Activated CD4-positive, alpha-beta memory T cell treated with anti-CD3 and anti-CD28 coated beads for 36 hours (primary cell): Measurements from ENCODE around the gene TTC28. TPM values are rescaled to one million over a fixed set of nuclear protein-coding genes. Genes with fewer than 3 reads are reported as not detected.

Source experiments
- CTCF ChIA-PET: fragments of 350-600 bp; sonication (Branson Sonifier 250); formaldehyde crosslinking; loops from one replicate; lab custom pipeline; 2021; ENCODE audit warnings: antibody characterized with exemption, inconsistent platforms; lab: Charles Lee
- POLR2A ChIA-PET: fragments of 350-600 bp; sonication (Branson Sonifier 250); formaldehyde crosslinking; loops from one replicate; lab custom pipeline; 2021; ENCODE audit warnings: antibody characterized with exemption; lab: Charles Lee
- DNase-seq: peaks from one replicate; pipeline ENCODE4 v3.0.0-alpha.2; 2020
- H3K27ac Mint-ChIP-seq: one replicate; pipeline ENCODE4 v1.8.0; 2021; ENCODE audit warnings: mixed read lengths
- H3K27me3 Mint-ChIP-seq: one replicate; pipeline ENCODE4 v1.8.0; 2021; ENCODE audit warnings: mixed read lengths
- H3K36me3 Mint-ChIP-seq: one replicate; pipeline ENCODE4 v1.8.0; 2021; ENCODE audit warnings: mixed read lengths
- H3K4me1 Mint-ChIP-seq: one replicate; pipeline ENCODE4 v1.8.0; 2021; ENCODE audit warnings: low read depth, mixed read lengths
- H3K4me3 Mint-ChIP-seq: one replicate; pipeline ENCODE4 v1.8.0; 2021; ENCODE audit warnings: mild to moderate bottlenecking, mixed read lengths
- H3K9me3 Mint-ChIP-seq: one replicate; pipeline ENCODE4 v1.8.0; 2021; ENCODE audit warnings: mixed read lengths
- intact Hi-C: fragments of 100-400 bp; cut with micrococcal nuclease; formaldehyde crosslinking; loops from one replicate; pipeline ENCODE4 v1.15.1; 2023
- total RNA-seq, 2 experiments: library from RNA; stranded (reverse); gene quantifications; one replicate each; pipeline ENCODE4 v1.2.3, GENCODE V29; 2021

TTC28 gene
- total RNA-seq, 2 experiments from 2014 or later, result 0.59 to 0.80 TPM

DNA sequence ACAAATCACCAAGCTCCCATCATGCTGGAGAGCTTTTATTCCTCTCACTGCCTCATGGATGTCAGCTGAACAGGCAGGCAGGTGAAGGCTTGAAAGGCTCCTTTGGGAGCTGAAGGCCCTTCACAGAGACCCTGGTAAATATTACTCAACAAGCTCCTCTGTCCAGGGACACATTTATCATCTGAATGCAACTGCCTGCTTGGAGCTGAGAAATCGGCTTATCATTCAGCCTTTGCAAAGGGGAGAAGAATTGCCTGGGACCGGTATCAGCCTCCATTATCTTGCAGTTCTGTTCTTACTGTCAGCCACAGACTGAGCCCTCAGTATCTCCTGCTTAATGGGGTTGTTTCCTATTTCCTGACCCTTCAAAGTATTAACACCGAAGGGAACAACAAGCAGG, 646.8 kb downstream of the TTC28 start:
- Mint-ChIP-seq H3K36me3 (no peaks in the 10 kb centered on the region), H3K4me1 (peaks cover 2% of the 10 kb centered on the region), H3K27ac (no peak overlapping the region), H3K27me3 (peaks cover 15% of the 10 kb centered on the region), H3K9me3 (no peaks in the 10 kb centered on the region), H3K4me3 (no peak overlapping the region)
- POLR2A ChIA-PET, result no interaction called here
- DNase-seq, result no peak
- CTCF ChIA-PET, result interaction anchor here (2.4 kb wide), 1 partner anchor 13 kb away, joined by 6 read pairs; no protein-coding TSS in a partner anchor
- intact Hi-C loops, result no loop called here

DNA sequence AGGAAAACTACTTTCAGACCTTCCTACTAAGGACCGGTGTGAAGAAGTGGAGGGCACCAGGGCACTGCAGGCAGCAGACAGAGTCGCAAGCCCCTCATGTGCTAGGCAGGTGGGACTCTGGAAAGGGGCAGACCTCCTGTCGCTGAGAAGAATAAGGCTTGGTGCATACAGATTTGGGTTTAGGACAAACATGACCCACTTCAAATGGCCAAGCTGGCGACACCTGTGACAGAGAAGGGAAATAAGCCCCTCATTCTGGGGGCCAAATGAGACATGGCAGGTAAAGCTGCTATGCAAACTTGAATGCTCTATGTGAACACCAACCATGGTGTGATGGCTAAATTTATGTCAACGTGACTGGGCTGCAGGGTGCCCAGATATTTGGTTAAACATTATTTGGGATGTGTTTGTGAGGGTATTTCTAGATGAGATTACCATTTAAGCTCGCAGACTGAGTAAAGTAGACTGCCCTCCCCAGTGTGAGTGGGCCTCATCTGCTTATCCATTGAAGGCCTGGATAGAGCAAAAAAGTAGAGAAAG, 648.2 kb downstream of the TTC28 start:
- POLR2A ChIA-PET, result no interaction called here
- Mint-ChIP-seq H3K27me3 (peaks cover 11% of the 10 kb centered on the region), H3K4me1 (peaks cover 2% of the 10 kb centered on the region), H3K9me3 (no peaks in the 10 kb centered on the region), H3K36me3 (no peaks in the 10 kb centered on the region), H3K4me3 (no peak overlapping the region), H3K27ac (no peak overlapping the region)
- no peak for DNase-seq
- intact Hi-C loops, result no loop called here
- CTCF ChIA-PET, result interaction anchor here (2.4 kb wide), 1 partner anchor 12 kb away, joined by 6 read pairs; no protein-coding TSS in a partner anchor

DNA sequence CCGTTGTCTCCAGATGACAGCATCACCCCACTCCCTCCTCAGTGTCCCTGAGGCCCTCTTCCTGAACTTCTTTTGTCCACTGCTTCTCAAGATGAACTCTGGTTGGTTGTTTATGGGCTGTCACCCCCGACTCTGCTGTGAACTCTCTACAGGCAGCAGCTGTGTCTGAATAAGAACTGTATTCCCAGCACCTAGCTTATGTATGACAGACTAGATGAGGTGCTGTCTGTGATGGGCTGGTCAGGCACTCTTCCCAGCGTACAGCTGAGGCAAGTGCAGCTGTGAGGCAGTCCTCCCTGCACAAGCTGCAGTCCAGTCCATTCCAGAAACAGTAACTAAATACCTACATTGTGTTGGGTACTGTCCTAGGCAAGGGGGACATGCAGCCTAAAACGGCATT, 649.2 kb downstream of the TTC28 start:
- no peaks in the 10 kb centered on the region for H3K9me3 Mint-ChIP-seq

DNA sequence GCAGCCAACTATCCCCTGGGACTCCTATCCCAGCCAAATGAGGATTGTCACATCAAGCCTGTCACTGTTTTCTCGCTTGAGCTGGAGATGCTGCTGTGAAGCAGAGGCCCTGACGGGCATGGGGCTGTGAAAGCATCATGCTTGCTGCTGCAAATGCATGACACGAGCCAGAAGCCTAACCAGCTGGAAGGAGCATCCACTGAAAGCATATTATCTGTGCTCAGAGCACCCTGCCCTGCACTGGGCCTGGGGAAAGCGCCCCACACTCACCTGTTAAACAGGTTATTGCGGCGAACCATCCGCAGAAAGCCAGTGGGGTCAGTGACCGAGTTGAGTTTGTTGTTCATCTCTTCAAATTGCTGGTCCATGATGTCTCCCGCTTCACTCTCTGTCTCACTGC, 649.7 kb downstream of the TTC28 start:
- Mint-ChIP-seq H3K9me3 (no peaks in the 10 kb centered on the region), H3K27me3 (peaks cover 6% of the 10 kb centered on the region), H3K27ac (no peak overlapping the region), H3K4me3 (no peak overlapping the region), H3K4me1 (peaks cover under 1% of the 10 kb centered on the region), H3K36me3 (no peaks in the 10 kb centered on the region)
- intact Hi-C loops, result no loop called here
- ChIA-PET POLR2A (no interaction called here), CTCF (no interaction called here)
- no peak for DNase-seq

More for the DNA sequence above, 649.2 kb downstream of the TTC28 start:
- ChIA-PET CTCF (no interaction called here), POLR2A (no interaction called here)
- Mint-ChIP-seq H3K4me1 (peaks cover 2% of the 10 kb centered on the region), H3K4me3 (no peak overlapping the region), H3K36me3 (no peaks in the 10 kb centered on the region), H3K27ac (no peak overlapping the region), H3K27me3 (peaks cover 6% of the 10 kb centered on the region)
- intact Hi-C loops, result no loop called here
- no peak for DNase-seq

DNA sequence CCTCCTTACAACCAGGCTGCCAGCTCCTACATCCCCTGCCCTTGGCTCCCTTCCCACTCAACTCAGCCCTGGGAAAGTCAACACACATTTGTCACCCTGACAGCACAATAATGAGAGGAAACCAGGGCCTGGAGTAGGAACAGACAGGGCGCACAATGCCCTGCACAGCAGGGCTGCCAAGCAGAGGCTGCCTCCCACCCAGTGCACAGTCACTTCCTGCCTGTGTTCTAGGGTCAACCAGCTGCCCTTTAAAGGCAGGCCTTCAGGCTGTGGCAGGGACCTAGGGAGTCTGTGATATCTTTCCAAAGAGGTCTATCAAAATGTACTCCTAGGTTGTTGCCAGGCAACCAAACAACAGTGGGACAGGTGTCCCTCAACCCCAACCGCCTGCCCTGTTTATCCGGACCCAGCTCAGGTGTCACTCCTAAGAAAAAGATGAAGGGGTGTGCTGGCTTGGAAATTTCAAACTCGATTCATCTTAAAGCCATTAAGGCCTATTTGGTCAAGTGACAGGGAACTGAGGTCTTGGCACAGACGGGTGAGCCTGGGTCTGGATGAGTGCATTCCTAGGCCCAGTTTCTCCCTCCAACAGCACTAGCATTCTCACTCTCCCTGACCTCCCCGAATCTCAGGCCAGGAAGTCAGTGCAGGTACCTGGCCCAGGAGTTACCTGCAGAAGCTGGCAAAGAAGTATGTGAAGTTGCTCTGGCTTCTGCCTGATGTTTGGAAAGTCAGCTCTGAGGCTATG, 650.3 kb downstream of the TTC28 start:
- peaks cover 2% of the 10 kb centered on the region for H3K27me3 Mint-ChIP-seq
- no peak overlapping the region for H3K4me3 Mint-ChIP-seq
- ChIA-PET POLR2A (no interaction called here), CTCF (interaction anchor here (0.8 kb wide), 1 partner anchor 9 kb away, joined by 3 read pairs; no protein-coding TSS in a partner anchor)
- H3K9me3 Mint-ChIP-seq, result no peaks in the 10 kb centered on the region
- intact Hi-C loops, result no loop called here
- DNase-seq, result no peak
- no peaks in the 10 kb centered on the region for H3K4me1 Mint-ChIP-seq
- H3K36me3 Mint-ChIP-seq, result no peaks in the 10 kb centered on the region
- no peak overlapping the region for H3K27ac Mint-ChIP-seq

DNA sequence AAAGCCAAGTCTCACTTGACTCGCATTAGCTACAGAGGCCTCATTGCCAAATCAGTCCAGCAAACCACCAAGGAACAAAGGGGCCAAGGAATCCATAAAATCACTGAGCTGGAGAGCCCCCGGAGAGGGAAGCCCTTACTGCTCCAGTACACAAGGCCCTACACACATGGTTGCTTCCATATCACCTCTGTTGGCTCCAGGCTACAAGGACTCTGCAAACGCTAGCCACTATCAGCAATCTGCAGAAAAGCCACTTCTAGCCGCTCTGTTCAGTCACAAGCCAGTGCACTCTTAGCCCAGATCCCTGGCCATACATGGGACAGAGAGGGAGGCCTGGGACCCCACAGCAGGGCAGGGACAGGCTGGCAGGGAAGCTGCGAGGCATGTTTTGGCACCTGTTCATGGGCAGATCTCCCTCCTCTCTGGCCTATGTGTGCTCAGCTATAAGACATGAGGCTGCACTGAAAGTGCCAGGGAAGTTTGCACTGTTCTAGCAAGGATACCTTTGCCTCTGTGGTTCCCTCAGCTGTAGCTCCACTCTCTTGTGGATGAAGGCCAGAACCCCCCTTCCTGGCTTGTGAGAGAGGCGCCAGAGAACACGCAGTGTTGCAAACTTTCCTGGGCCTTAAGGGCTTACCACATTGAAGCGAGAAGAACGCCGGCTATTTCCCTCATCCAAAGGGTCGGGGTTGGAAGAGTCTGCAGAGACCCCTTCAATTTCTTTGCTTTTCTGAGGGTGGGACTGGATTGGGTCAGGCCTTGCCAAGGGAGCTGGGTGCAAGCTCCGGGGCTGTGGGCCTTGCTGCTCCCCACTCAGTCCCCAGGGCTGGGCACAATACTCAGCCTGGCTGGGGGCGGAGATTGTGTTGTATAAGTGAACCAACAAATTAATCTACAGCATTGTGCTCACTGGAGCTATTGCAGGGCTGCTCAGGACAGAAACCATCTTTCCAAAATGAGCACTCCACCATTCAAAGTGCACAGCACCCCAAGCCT, 651.9 kb downstream of the TTC28 start:
- DNase-seq, result no peak
- Mint-ChIP-seq H3K27ac (no peak overlapping the region), H3K9me3 (no peaks in the 10 kb centered on the region), H3K27me3 (no peaks in the 10 kb centered on the region), H3K36me3 (no peaks in the 10 kb centered on the region), H3K4me3 (no peak overlapping the region), H3K4me1 (no peaks in the 10 kb centered on the region)
- CTCF ChIA-PET, result no interaction called here
- POLR2A ChIA-PET, result no interaction called here
- intact Hi-C loops, result no loop called here

DNA sequence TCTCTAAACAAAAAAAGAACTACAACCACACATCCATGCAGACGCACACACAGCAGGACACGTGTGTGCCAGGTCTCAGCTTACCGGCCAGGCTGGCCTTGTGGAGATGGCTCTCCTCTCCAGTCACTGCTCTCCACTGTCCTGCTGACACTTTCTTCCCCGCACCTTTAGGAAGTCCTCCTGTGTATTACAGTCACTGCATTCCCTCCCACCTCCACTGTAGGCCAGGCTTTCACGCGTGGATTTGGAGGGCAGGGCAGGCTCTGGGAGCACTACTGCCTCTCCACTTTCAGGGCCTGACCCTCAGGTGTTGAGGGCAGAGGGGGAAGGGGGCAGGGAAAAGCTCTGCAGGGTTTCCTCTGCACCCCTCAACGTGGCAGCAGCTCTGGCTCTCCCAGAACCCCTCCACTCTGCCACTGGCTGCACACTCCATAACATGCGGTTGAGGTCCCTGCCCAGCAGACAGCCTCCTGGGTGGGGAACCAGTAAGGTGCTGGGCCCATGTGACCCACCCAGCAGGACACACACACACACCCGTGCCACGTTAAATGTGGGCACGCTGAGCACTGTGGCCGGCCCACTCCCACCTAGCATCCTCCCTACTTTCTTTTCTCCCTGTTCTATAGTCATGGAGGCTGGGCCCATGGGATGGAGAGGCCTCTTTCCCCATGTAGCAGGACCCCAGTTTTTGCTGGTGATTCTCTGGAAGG, 653.6 kb downstream of the TTC28 start:
- Mint-ChIP-seq H3K27me3 (no peaks in the 10 kb centered on the region), H3K9me3 (no peaks in the 10 kb centered on the region), H3K4me3 (no peak overlapping the region), H3K4me1 (no peaks in the 10 kb centered on the region), H3K36me3 (no peaks in the 10 kb centered on the region), H3K27ac (no peak overlapping the region)
- CTCF ChIA-PET, result interaction anchor here (0.6 kb wide), 1 partner anchor 569 kb away, joined by 3 read pairs; no protein-coding TSS in a partner anchor
- intact Hi-C loops, result no loop called here
- DNase-seq, result no peak
- POLR2A ChIA-PET, result no interaction called here

DNA sequence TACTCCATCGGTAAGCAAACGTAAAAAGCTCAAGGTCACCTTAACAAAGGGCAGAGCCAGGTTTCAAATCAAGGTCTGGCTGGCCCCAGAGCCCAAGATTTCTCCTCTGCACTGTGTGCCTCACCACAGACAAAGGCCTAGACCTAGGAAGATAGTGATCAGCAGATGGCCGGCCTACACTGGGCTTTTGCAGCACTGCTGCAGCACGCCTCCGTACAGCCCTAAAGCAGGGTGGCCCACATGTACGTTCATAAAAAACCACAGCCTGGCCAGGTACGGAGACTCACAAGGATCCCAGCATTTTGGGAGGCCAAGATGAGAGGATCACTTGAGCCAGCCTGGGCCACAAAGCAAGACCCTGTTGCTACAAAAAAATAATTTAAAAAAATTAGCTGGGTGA, 654.3 kb downstream of the TTC28 start:
- Mint-ChIP-seq H3K4me3 (no peak overlapping the region), H3K36me3 (no peaks in the 10 kb centered on the region), H3K27ac (no peak overlapping the region), H3K9me3 (no peaks in the 10 kb centered on the region), H3K27me3 (no peaks in the 10 kb centered on the region), H3K4me1 (no peaks in the 10 kb centered on the region)
- ChIA-PET POLR2A (no interaction called here), CTCF (interaction anchor here (0.6 kb wide), 1 partner anchor 570 kb away, joined by 3 read pairs; no protein-coding TSS in a partner anchor)
- intact Hi-C loops, result no loop called here
- no peak for DNase-seq

DNA sequence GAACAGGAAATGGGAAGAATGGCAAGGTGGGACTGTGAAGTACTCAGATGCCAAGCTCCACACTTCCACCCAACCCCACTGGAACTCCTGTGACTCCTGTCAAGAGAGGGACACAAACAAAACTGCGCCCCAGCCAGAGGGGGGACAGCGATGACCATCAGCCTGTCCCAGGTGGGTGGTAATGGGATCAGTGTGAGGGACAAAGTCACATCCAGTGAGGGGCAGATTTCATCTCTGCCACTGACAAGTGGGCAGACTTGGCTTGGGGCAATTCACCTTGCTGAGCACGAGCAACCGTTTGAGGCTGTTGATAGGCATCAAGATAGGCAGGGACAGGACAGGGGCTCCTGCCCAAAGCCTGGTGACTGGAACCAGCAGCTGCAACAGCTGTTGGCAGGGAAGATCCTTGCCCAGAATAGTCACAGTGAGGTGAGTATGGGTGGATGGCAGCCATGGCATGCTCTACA, 655.2 kb downstream of the TTC28 start:
- ChIA-PET POLR2A (no interaction called here), CTCF (no interaction called here)
- no peak overlapping the region for H3K27ac Mint-ChIP-seq
- H3K4me1 Mint-ChIP-seq, result no peaks in the 10 kb centered on the region
- intact Hi-C loops, result no loop called here
- no peaks in the 10 kb centered on the region for H3K36me3 Mint-ChIP-seq
- no peaks in the 10 kb centered on the region for H3K9me3 Mint-ChIP-seq
- H3K27me3 Mint-ChIP-seq, result peaks cover 2% of the 10 kb centered on the region
- H3K4me3 Mint-ChIP-seq, result no peak overlapping the region
- DNase-seq, result no peak

DNA sequence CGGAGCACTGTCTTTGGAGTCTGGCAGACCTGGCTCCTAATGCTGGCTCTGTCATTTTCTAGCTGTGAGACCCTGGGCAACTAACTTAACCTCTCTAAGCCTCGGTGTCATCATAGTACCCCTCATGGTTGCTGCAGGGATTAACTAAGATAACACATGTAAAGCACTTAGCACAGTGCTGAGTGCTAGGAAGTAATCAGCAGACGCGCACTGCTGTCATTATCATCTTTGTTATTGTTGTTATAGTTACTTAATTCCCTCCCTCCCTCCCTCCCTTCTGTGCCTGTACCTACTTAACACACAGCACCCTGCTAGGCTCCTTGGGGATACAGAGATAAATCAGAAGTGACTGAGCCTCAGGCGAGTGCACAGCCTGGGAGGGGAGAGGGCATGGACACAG, 655.9 kb downstream of the TTC28 start:
- no peak overlapping the region for H3K4me3 Mint-ChIP-seq
- H3K36me3 Mint-ChIP-seq, result no peaks in the 10 kb centered on the region
- peaks cover 2% of the 10 kb centered on the region for H3K27me3 Mint-ChIP-seq
- H3K27ac Mint-ChIP-seq, result no peak overlapping the region
- intact Hi-C loops, result no loop called here
- DNase-seq, result no peak
- H3K4me1 Mint-ChIP-seq, result no peaks in the 10 kb centered on the region
- ChIA-PET POLR2A (no interaction called here), CTCF (no interaction called here)
- H3K9me3 Mint-ChIP-seq, result no peaks in the 10 kb centered on the region

DNA sequence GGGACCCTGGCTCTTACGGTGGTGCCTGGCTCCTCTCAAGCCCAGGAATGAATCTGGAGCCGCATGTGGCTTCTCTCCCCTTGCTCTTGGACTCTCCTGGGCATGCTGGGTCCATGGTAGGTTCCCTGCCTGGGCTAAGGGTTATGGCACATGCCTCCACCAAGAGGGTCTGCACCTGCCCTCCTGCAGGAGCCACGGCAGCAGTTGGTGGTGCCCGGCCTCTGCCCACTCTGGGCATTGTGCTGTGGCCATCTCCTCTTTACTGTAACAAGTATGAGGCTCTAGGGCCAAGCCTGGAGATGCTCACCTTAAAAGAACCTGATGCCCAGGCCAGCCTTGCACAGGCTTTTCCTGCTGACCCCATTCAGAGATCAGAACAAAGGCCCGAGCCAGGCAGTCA, 656.6 kb downstream of the TTC28 start:
- no peaks in the 10 kb centered on the region for H3K36me3 Mint-ChIP-seq
- ChIA-PET POLR2A (no interaction called here), CTCF (interaction anchor here (0.6 to 2.0 kb wide), 3 partner anchors 10 to 185 kb away, joined by 3 to 6 read pairs (median 3); no protein-coding TSS in a partner anchor)
- H3K27me3 Mint-ChIP-seq, result peaks cover 2% of the 10 kb centered on the region
- no peak overlapping the region for H3K4me3 Mint-ChIP-seq
- no peaks in the 10 kb centered on the region for H3K4me1 Mint-ChIP-seq
- intact Hi-C loops, result no loop called here
- no peak for DNase-seq
- no peaks in the 10 kb centered on the region for H3K9me3 Mint-ChIP-seq
- H3K27ac Mint-ChIP-seq, result no peak overlapping the region
